GM23338 (cell line): Measurements from ENCODE around the gene GNAO1. TPM values are rescaled to one million over a fixed set of nuclear protein-coding genes. Genes with fewer than 3 reads are reported as not detected.

ENCODE experiments used
- ATAC-seq: fragments of 200-7000 bp; cut with Tn5 transposase; 3 replicates; pipeline ENCODE4 v1.9.1; 2020
- DNase-seq: peaks from one replicate; pipeline ENCODE4 v3.0.0-alpha.2; 2015; ENCODE audit warnings: low spot score
- H2AFZ ChIP-seq: fragments of 200-600 bp; sonication (generic); 2 replicates; pipeline ENCODE4 v1.8.0; 2016; ENCODE audit warnings: antibody characterized with exemption, mild to moderate bottlenecking, moderate library complexity
- H3F3A ChIP-seq: fragments of 200-600 bp; sonication (generic); replicated peaks from 2 replicates; pipeline ENCODE4 v1.8.0; 2017; ENCODE audit warnings: antibody characterized with exemption, mixed run types, low read depth
- H3K27ac ChIP-seq: fragments of 200-600 bp; sonication (generic); 2 replicates; pipeline ENCODE4 v1.6.1; 2016; ENCODE audit warnings: low read depth
- H3K27me3 ChIP-seq: fragments of 200-600 bp; sonication (generic); 2 replicates; pipeline ENCODE4 v1.8.0; 2016; ENCODE audit warnings: mild to moderate bottlenecking, mixed run types, moderate library complexity; ENCODE audit not compliant: insufficient read depth
- H3K36me3 ChIP-seq: fragments of 200-600 bp; sonication (generic); 2 replicates; pipeline ENCODE4 v1.8.0; 2016; ENCODE audit warnings: mild to moderate bottlenecking; ENCODE audit not compliant: insufficient read depth
- H3K4me1 ChIP-seq: fragments of 200-600 bp; sonication (generic); 2 replicates; pipeline ENCODE4 v1.8.0; 2016; ENCODE audit warnings: mild to moderate bottlenecking, moderate library complexity; ENCODE audit not compliant: insufficient read depth
- H3K4me2 ChIP-seq: fragments of 200-600 bp; sonication (generic); 2 replicates; pipeline ENCODE4 v1.7.1; 2017; ENCODE audit warnings: mixed run types
- H3K4me3 ChIP-seq: fragments of 200-600 bp; sonication (generic); 2 replicates; pipeline ENCODE4 v1.6.1; 2016; ENCODE audit warnings: mixed run types
- H3K79me2 ChIP-seq: fragments of 200-600 bp; sonication (generic); replicated peaks from 2 replicates; pipeline ENCODE4 v1.8.0; 2017; ENCODE audit warnings: mild to moderate bottlenecking; ENCODE audit not compliant: insufficient read depth
- H3K9me2 ChIP-seq: fragments of 200-600 bp; sonication (generic); 2 replicates; pipeline ENCODE4 v1.8.0; 2017; ENCODE audit not compliant: insufficient read depth
- H4K20me1 ChIP-seq: fragments of 200-600 bp; sonication (generic); replicated peaks from 2 replicates; pipeline ENCODE4 v1.8.0; 2017; ENCODE audit warnings: mild to moderate bottlenecking; ENCODE audit not compliant: insufficient read depth
- H3K27ac Mint-ChIP-seq: 2 replicates; pipeline ENCODE4 v1.8.0; 2020; ENCODE audit warnings: inconsistent platforms, mild to moderate bottlenecking, moderate library complexity, mixed read lengths
- H3K27me3 Mint-ChIP-seq: 3 replicates; pipeline ENCODE4 v1.8.0; 2022; ENCODE audit warnings: low read depth, mild to moderate bottlenecking, moderate library complexity, mixed read lengths, inconsistent platforms; ENCODE audit not compliant: insufficient read depth, poor library complexity
- H3K36me3 Mint-ChIP-seq: 3 replicates; pipeline ENCODE4 v1.8.0; 2021; ENCODE audit warnings: low read depth, mild to moderate bottlenecking, inconsistent platforms, moderate library complexity, mixed read lengths
- H3K4me1 Mint-ChIP-seq: 3 replicates; pipeline ENCODE4 v1.8.0; 2020; ENCODE audit warnings: mild to moderate bottlenecking, inconsistent platforms, mixed read lengths
- H3K4me3 Mint-ChIP-seq: 3 replicates; pipeline ENCODE4 v1.8.0; 2021; ENCODE audit warnings: moderate library complexity, mild to moderate bottlenecking, inconsistent platforms, mixed read lengths
- H3K9me3 Mint-ChIP-seq: 3 replicates; pipeline ENCODE4 v1.8.0; 2020; ENCODE audit warnings: moderate library complexity, mild to moderate bottlenecking, inconsistent platforms, mixed read lengths
- CREB1 ChIP-seq: fragments of 250-450 bp; sonication (Bioruptor Pico); IDR thresholded peaks from 2 replicates; pipeline ENCODE4 v1.5.0; 2020; ENCODE audit warnings: low read depth, mild to moderate bottlenecking, moderate library complexity
- EZH2 ChIP-seq: fragments of 200-600 bp; sonication (generic); IDR thresholded peaks from one replicate; pipeline ENCODE4 v1.8.0; 2017; ENCODE audit warnings: antibody characterized with exemption, mild to moderate bottlenecking, low read depth; ENCODE audit not compliant: unreplicated experiment
- EZH2phosphoT487 ChIP-seq: fragments of 200-600 bp; sonication (generic); IDR thresholded peaks from one replicate; pipeline ENCODE4 v1.8.1; 2018; ENCODE audit warnings: antibody characterized with exemption; ENCODE audit not compliant: unreplicated experiment
- JUNB ChIP-seq: IDR thresholded peaks from one replicate; pipeline ENCODE4 v1.6.1; 2016; ENCODE audit warnings: antibody characterized with exemption; ENCODE audit not compliant: unreplicated experiment
- NANOG ChIP-seq: IDR thresholded peaks from 2 replicates; pipeline ENCODE4 v1.6.1; 2016; ENCODE audit warnings: antibody characterized with exemption, borderline replicate concordance
- ZNF114 ChIP-seq: fragments of 250-450 bp; sonication (Bioruptor Pico); IDR thresholded peaks from 2 replicates; pipeline ENCODE4 v1.5.0; 2020; ENCODE audit warnings: mild to moderate bottlenecking, moderate library complexity
- ZNF331 ChIP-seq: fragments of 250-450 bp; sonication (Bioruptor Pico); IDR thresholded peaks from 2 replicates; pipeline ENCODE4 v1.5.0; 2020; ENCODE audit warnings: low read depth, mild to moderate bottlenecking, moderate library complexity
- polyA plus RNA-seq: library from polyadenylated mRNA; unstranded; fragments of >200 nt; fragmentation: Nextera tagmentation; extraction: Ambion mirVana; gene quantifications from 2 replicates; pipeline ENCODE4 v1.2.1, GENCODE V29; 2016
- total RNA-seq: library from RNA; depleted of rRNA; stranded (reverse); fragments of >200 nt; shearing (Covaris generic); gene quantifications from 2 replicates; pipeline ENCODE4 v1.2.3, GENCODE V29; 2014
- TF ChIP-seq, protein P1 (sequence below): IDR thresholded peaks from 2 replicates; pipeline ENCODE4 v1.6.1; 2016; ENCODE audit warnings: antibody characterized with exemption
- TF ChIP-seq, protein P2 (sequence below): IDR thresholded peaks from one replicate; pipeline ENCODE4 v1.6.1; 2018; ENCODE audit warnings: antibody characterized with exemption; ENCODE audit not compliant: unreplicated experiment
- TF ChIP-seq, protein P3 (sequence below): fragments of 250-450 bp; sonication (Bioruptor Pico); IDR thresholded peaks from 2 replicates; pipeline ENCODE4 v1.5.0; 2020; ENCODE audit warnings: mild to moderate bottlenecking, moderate library complexity
- TF ChIP-seq, protein P4 (sequence below), 2 experiments: fragments of 200-600 bp in 1 of 2; sonication (generic) in 1 of 2; conservative IDR thresholded peaks; 2 replicates each; pipeline versions ENCODE4 v1.5.1 to v1.6.1; 2016 to 2017; ENCODE audit warnings: antibody characterized with exemption in 2 of 2, low read depth in 2 of 2, mild to moderate bottlenecking in 2 of 2, moderate library complexity in 1 of 2

Gene GNAO1
- total and polyA plus RNA-seq, 2 experiments from 2014 or later, result 6.5 to 24.8 TPM

DNA sequence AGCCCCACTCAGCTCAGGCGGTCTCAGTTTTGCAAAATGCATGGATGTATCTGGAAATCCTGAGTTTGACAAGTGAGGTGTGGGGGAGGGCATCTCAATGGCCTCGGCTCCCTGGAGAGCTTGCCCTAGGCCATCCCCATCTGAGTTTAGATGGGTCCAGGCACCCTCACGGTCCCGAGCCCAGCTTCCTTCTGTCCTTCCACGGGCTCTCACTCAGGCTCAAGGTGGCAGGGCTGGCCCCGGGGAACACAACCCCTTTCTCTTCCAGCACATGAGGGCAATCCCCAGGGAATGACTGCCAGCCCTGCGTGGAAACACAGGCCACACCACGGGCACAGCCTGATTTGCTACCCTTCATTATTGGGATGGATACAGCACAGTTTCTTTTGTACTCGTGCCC, 175.7 kb downstream of the GNAO1 start:
- H3K4me3 Mint-ChIP-seq, result no peak overlapping the region
- peaks cover 12% of the 10 kb centered on the region; the same call in 2 of the 3 replicates for H3K36me3 Mint-ChIP-seq
- H3K27me3 Mint-ChIP-seq, result peaks cover 3% of the 10 kb centered on the region
- ATAC-seq (no peak), DNase-seq (no peak)
- no peaks in the 10 kb centered on the region for H3F3A ChIP-seq
- no peak overlapping the region for H2AFZ ChIP-seq
- H3K4me1 ChIP-seq, result no peaks in the 10 kb centered on the region
- TF ChIP-seq NANOG (no peak), ZNF114 (CRISPR knock-in tag) (no peak), JUNB (no peak), ZNF331 (CRISPR knock-in tag) (no peak), CREB1 (CRISPR knock-in tag) (no peak), EZH2phosphoT487 (no peak), EZH2 (no peak)
- TF ChIP-seq, protein P1, sequence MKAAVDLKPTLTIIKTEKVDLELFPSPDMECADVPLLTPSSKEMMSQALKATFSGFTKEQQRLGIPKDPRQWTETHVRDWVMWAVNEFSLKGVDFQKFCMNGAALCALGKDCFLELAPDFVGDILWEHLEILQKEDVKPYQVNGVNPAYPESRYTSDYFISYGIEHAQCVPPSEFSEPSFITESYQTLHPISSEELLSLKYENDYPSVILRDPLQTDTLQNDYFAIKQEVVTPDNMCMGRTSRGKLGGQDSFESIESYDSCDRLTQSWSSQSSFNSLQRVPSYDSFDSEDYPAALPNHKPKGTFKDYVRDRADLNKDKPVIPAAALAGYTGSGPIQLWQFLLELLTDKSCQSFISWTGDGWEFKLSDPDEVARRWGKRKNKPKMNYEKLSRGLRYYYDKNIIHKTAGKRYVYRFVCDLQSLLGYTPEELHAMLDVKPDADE, result no peak
- TF ChIP-seq, protein P2, sequence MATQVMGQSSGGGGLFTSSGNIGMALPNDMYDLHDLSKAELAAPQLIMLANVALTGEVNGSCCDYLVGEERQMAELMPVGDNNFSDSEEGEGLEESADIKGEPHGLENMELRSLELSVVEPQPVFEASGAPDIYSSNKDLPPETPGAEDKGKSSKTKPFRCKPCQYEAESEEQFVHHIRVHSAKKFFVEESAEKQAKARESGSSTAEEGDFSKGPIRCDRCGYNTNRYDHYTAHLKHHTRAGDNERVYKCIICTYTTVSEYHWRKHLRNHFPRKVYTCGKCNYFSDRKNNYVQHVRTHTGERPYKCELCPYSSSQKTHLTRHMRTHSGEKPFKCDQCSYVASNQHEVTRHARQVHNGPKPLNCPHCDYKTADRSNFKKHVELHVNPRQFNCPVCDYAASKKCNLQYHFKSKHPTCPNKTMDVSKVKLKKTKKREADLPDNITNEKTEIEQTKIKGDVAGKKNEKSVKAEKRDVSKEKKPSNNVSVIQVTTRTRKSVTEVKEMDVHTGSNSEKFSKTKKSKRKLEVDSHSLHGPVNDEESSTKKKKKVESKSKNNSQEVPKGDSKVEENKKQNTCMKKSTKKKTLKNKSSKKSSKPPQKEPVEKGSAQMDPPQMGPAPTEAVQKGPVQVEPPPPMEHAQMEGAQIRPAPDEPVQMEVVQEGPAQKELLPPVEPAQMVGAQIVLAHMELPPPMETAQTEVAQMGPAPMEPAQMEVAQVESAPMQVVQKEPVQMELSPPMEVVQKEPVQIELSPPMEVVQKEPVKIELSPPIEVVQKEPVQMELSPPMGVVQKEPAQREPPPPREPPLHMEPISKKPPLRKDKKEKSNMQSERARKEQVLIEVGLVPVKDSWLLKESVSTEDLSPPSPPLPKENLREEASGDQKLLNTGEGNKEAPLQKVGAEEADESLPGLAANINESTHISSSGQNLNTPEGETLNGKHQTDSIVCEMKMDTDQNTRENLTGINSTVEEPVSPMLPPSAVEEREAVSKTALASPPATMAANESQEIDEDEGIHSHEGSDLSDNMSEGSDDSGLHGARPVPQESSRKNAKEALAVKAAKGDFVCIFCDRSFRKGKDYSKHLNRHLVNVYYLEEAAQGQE, result no peak
- TF ChIP-seq, protein P3, sequence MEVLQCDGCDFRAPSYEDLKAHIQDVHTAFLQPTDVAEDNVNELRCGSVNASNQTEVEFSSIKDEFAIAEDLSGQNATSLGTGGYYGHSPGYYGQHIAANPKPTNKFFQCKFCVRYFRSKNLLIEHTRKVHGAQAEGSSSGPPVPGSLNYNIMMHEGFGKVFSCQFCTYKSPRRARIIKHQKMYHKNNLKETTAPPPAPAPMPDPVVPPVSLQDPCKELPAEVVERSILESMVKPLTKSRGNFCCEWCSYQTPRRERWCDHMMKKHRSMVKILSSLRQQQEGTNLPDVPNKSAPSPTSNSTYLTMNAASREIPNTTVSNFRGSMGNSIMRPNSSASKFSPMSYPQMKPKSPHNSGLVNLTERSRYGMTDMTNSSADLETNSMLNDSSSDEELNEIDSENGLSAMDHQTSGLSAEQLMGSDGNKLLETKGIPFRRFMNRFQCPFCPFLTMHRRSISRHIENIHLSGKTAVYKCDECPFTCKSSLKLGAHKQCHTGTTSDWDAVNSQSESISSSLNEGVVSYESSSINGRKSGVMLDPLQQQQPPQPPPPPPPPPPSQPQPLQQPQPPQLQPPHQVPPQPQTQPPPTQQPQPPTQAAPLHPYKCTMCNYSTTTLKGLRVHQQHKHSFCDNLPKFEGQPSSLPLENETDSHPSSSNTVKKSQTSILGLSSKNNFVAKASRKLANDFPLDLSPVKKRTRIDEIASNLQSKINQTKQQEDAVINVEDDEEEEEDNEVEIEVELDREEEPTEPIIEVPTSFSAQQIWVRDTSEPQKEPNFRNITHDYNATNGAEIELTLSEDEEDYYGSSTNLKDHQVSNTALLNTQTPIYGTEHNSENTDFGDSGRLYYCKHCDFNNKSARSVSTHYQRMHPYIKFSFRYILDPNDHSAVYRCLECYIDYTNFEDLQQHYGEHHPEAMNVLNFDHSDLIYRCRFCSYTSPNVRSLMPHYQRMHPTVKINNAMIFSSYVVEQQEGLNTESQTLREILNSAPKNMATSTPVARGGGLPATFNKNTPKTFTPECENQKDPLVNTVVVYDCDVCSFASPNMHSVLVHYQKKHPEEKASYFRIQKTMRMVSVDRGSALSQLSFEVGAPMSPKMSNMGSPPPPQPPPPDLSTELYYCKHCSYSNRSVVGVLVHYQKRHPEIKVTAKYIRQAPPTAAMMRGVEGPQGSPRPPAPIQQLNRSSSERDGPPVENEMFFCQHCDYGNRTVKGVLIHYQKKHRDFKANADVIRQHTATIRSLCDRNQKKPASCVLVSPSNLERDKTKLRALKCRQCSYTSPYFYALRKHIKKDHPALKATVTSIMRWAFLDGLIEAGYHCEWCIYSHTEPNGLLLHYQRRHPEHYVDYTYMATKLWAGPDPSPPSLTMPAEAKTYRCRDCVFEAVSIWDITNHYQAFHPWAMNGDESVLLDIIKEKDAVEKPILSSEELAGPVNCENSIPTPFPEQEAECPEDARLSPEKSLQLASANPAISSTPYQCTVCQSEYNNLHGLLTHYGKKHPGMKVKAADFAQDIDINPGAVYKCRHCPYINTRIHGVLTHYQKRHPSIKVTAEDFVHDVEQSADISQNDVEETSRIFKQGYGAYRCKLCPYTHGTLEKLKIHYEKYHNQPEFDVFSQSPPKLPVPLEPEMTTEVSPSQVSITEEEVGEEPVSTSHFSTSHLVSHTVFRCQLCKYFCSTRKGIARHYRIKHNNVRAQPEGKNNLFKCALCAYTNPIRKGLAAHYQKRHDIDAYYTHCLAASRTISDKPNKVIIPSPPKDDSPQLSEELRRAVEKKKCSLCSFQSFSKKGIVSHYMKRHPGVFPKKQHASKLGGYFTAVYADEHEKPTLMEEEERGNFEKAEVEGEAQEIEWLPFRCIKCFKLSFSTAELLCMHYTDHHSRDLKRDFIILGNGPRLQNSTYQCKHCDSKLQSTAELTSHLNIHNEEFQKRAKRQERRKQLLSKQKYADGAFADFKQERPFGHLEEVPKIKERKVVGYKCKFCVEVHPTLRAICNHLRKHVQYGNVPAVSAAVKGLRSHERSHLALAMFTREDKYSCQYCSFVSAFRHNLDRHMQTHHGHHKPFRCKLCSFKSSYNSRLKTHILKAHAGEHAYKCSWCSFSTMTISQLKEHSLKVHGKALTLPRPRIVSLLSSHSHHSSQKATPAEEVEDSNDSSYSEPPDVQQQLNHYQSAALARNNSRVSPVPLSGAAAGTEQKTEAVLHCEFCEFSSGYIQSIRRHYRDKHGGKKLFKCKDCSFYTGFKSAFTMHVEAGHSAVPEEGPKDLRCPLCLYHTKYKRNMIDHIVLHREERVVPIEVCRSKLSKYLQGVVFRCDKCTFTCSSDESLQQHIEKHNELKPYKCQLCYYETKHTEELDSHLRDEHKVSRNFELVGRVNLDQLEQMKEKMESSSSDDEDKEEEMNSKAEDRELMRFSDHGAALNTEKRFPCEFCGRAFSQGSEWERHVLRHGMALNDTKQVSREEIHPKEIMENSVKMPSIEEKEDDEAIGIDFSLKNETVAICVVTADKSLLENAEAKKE, result no peak
- TF ChIP-seq, protein P4, sequence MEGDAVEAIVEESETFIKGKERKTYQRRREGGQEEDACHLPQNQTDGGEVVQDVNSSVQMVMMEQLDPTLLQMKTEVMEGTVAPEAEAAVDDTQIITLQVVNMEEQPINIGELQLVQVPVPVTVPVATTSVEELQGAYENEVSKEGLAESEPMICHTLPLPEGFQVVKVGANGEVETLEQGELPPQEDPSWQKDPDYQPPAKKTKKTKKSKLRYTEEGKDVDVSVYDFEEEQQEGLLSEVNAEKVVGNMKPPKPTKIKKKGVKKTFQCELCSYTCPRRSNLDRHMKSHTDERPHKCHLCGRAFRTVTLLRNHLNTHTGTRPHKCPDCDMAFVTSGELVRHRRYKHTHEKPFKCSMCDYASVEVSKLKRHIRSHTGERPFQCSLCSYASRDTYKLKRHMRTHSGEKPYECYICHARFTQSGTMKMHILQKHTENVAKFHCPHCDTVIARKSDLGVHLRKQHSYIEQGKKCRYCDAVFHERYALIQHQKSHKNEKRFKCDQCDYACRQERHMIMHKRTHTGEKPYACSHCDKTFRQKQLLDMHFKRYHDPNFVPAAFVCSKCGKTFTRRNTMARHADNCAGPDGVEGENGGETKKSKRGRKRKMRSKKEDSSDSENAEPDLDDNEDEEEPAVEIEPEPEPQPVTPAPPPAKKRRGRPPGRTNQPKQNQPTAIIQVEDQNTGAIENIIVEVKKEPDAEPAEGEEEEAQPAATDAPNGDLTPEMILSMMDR (conservative IDR thresholded peaks at IDR 0.05; ENCODE audit: low read depth in 2 of 2), result no peak
- H3K4me2 ChIP-seq, result no peak overlapping the region
- H3K79me2 ChIP-seq, result no peaks in the 10 kb centered on the region
- H3K9me2 ChIP-seq, result no peaks in the 10 kb centered on the region
- H3K27me3 ChIP-seq, result no peaks in the 10 kb centered on the region
- no peak overlapping the region for H3K4me3 ChIP-seq
- H3K4me1 Mint-ChIP-seq, result no peaks in the 10 kb centered on the region
- H3K9me3 Mint-ChIP-seq, result no peaks in the 10 kb centered on the region
- no peak overlapping the region for H3K27ac Mint-ChIP-seq
- H3K36me3 ChIP-seq, result no peaks in the 10 kb centered on the region
- H4K20me1 ChIP-seq, result no peaks in the 10 kb centered on the region; the same call in 1 of the 2 replicates
- no peak overlapping the region for H3K27ac ChIP-seq
